ENCODE data around the gene HLA-B. TPM values are rescaled to one million over a fixed set of nuclear protein-coding genes. Genes with fewer than 3 reads are reported as not detected.

Gene HLA-B
- total and polyA plus RNA-seq, 2 of the 8 experiments (the other 6 are each of a cell fraction or from before 2014, with no cell fraction given): 154 to 233 TPM

- Histone ChIP-seq H3K36me3 (ENCODE audit: control insufficient read depth in 2 of 4, insufficient read depth in 4 of 4, low read length in 3 of 4) (no peaks in the 10 kb centered on the region), H3K4me1 (replicated peaks in 1 of 4; ENCODE audit: control insufficient read depth in 3 of 4, insufficient read depth in 4 of 4, low read length in 3 of 4) (peaks cover 0 to 3% (median 0%) of the 10 kb centered on the region in 4 experiments; a peak in 2 of 7 replicates), H3K4me3 (ENCODE audit: extremely low read depth in 1 of 4, insufficient read depth in 2 of 4, low read depth in 3 of 4, low read length in 4 of 4) (no peak overlapping the region), H2BK120ac (replicated peaks; ENCODE audit: low read depth, low read length) (no peak overlapping the region), H4K8ac (ENCODE audit: extremely low read depth, insufficient read depth, low read length) (no peak overlapping the region), H3K18ac (ENCODE audit: extremely low read depth, low read length) (no peak overlapping the region), H3K9me3 (ENCODE audit: insufficient read depth in 2 of 2, low read depth in 1 of 2, low read length in 1 of 2) (0 out of 4 replicates have a peak, but pooled peaks cover 0 to 4% of the 10 kb centered on the region in 2 experiments), H3K79me2 (ENCODE audit: control insufficient read depth in 1 of 2, insufficient read depth in 2 of 2, low read length in 2 of 2) (no peaks in the 10 kb centered on the region), H4K91ac (replicated peaks; ENCODE audit: insufficient read length, low read length) (no peak overlapping the region), H3K27me3 (replicated peaks in 1 of 4; ENCODE audit: control insufficient read depth in 3 of 4, extremely low read depth in 1 of 4, insufficient read depth in 3 of 4, low read length in 3 of 4) (peaks cover 0 to 2% (median under 1%) of the 10 kb centered on the region in 4 experiments; a peak in 3 of 7 replicates), H2BK12ac (ENCODE audit: low read depth, low read length) (no peak overlapping the region), H3K9ac (replicated peaks in 1 of 4; ENCODE audit: extremely low read depth in 1 of 4, low read depth in 3 of 4, low read length in 3 of 4) (no peak overlapping the region), H2AK5ac (ENCODE audit: low read depth, low read length) (no peak overlapping the region), H3K23ac (ENCODE audit: insufficient read length) (no peak overlapping the region), H3K56ac (replicated peaks; ENCODE audit: insufficient read length, low read depth, low read length) (no peak overlapping the region), H2BK15ac (ENCODE audit: low read length) (no peak overlapping the region), H3K4me2 (ENCODE audit: insufficient read depth in 1 of 2, low read depth in 2 of 2, low read length in 2 of 2) (no peak overlapping the region), H2BK20ac (ENCODE audit: low read length) (no peak overlapping the region), H3K27ac (ENCODE audit: low read depth, low read length) (no peak overlapping the region), H3K14ac (ENCODE audit: insufficient read length) (no peak overlapping the region), H2AFZ (ENCODE audit: low read length) (no peak overlapping the region), H4K20me1 (replicated peaks in 1 of 2; ENCODE audit: control insufficient read depth in 1 of 2, insufficient read depth in 2 of 2, low read length in 2 of 2) (peaks cover 0 to 1% of the 10 kb centered on the region in 2 experiments), H4K5ac (ENCODE audit: insufficient read length, low read depth, low read length) (no peak overlapping the region), H3K79me1 (ENCODE audit: low read depth, low read length) (no peaks in the 10 kb centered on the region), H2BK5ac (ENCODE audit: low read depth, low read length) (no peak overlapping the region), H3K4ac (replicated peaks; ENCODE audit: insufficient read length, low read depth, low read length) (no peak overlapping the region), H3K23me2 (ENCODE audit: low read depth, low read length) (peaks cover 4% of the 10 kb centered on the region; the same call in 1 of the 2 replicates)
- 55% methylated on average over 11 of the region's 11 CpGs; no CpG with 5 or more reads in 1 of the 2 experiments for WGBS, 2 experiments (ENCODE audit: extremely low coverage in 1 of 2, insufficient coverage in 1 of 2, insufficient read length in 1 of 2, insufficient replicate concordance in 2 of 2, low coverage in 1 of 2, low lambda C conversion rate in 2 of 2, missing lambda C conversion rate in 1 of 2)
- ChIA-PET POLR2A (ENCODE audit: partially characterized antibody) (interaction anchor here (2.2 kb wide), 1 partner anchor 46 kb away, joined by 5 read pairs; no protein-coding TSS in a partner anchor), CTCF (ENCODE audit: partially characterized antibody) (interaction anchor here (0.9 to 1.9 kb wide), 7 partner anchors 16 to 52 kb away, joined by 3 to 8 read pairs (median 4); no protein-coding TSS in a partner anchor)
- TF ChIP-seq, protein P1, sequence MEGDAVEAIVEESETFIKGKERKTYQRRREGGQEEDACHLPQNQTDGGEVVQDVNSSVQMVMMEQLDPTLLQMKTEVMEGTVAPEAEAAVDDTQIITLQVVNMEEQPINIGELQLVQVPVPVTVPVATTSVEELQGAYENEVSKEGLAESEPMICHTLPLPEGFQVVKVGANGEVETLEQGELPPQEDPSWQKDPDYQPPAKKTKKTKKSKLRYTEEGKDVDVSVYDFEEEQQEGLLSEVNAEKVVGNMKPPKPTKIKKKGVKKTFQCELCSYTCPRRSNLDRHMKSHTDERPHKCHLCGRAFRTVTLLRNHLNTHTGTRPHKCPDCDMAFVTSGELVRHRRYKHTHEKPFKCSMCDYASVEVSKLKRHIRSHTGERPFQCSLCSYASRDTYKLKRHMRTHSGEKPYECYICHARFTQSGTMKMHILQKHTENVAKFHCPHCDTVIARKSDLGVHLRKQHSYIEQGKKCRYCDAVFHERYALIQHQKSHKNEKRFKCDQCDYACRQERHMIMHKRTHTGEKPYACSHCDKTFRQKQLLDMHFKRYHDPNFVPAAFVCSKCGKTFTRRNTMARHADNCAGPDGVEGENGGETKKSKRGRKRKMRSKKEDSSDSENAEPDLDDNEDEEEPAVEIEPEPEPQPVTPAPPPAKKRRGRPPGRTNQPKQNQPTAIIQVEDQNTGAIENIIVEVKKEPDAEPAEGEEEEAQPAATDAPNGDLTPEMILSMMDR (IDR thresholded peaks at IDR 0.05; ENCODE audit: control extremely low read depth in 1 of 3, insufficient read depth in 1 of 3, low read depth in 1 of 3, low read length in 3 of 3): peak; percentile 69 to 79 (median 79)
- TF ChIP-seq KDM1A (IDR thresholded peaks at IDR 0.05; ENCODE audit: borderline replicate concordance, low read length) (no peak), TAF7 (optimal IDR thresholded peaks at IDR 0.05; ENCODE audit: borderline replicate concordance, low read depth, low read length) (no peak), SRF (IDR thresholded peaks at IDR 0.05; ENCODE audit: low read depth, low read length) (no peak), EP300 (IDR thresholded peaks at IDR 0.05; ENCODE audit: borderline replicate concordance in 1 of 2, low read depth in 2 of 2, low read length in 2 of 2) (no peak), RAD21 (IDR thresholded peaks at IDR 0.05 in 1 of 2, conservative IDR thresholded peaks at IDR 0.05 in 1 of 2; ENCODE audit: low read depth in 2 of 2, low read length in 2 of 2) (peak; percentile 42 to 57; a peak in 3 of 4 replicates), CHD2 (IDR thresholded peaks at IDR 0.05; ENCODE audit: low read length) (no peak), POLR2A (IDR thresholded peaks at IDR 0.05; ENCODE audit: control extremely low read depth in 1 of 2, low read depth in 2 of 2, low read length in 2 of 2) (no peak)
- FAIRE-seq (peak; percentile 89), DNase-seq (ENCODE audit: low read depth in 1 of 2, low spot score in 2 of 2) (peak in 1 of 2 experiments; percentile 92)
Observed at GRCh38 chr6:31396422-31397152, 39.6 kb upstream of the HLA-B start.
